ENCODE data around the gene CTPS1. TPM values are rescaled to one million over a fixed set of nuclear protein-coding genes. Genes with fewer than 3 reads are reported as not detected.
A peak's percentile ranks its signal among the peaks of the same experiment; 100 is the strongest.

The CTPS1 gene
- total RNA-seq, 1 donor from 2014 or later, result 91.4 TPM

DNA sequence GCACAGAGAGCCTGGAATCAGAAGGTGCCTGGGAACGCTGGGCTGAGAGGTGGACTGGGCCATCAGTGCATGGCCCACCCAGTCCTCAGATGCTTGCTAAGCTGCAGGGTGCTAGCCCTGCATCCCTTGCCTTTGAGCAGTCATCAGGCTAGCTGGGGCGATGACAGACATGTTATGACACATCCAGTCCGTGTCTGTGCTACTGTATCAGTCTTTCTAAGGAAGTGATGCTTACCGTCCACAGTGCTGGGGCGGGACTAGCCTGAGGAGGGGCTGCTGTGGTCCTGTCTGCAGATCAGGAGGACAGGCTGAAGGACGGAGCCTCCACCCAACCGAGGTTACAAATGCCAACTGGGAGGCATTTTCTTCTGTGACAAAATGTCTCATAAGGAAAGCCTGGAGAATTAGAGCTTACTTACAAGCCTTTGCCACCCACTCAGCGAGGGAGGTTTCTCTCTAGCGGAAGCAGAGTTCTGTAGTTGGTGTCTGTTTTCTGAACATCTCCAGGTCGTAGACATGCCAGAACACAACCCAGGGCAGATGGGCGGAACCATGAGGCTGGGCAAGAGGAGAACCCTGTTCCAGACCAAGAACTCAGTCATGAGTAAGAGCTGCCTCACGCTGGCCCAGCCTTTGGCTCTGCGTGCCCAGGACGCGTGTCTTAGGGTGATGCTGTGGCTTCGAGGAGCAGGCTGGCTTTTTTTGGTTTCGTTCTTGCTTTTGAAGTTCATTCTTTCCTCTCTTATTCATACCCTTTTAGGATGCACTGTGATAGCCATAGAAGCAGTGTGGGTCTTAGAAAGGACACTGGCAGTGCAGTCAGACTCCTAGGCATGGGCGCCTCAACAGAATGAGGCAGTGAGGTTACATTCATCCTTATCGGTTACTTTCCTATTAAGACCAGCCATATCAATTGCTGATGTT is 27.7 kb downstream of the CTPS1 start:
- Histone ChIP-seq H3K27me3 (ENCODE audit: insufficient read depth, low read length) (no peaks in the 10 kb centered on the region), H3K9me3 (ENCODE audit: insufficient read depth, low read depth, low read length) (no peaks in the 10 kb centered on the region), H3K36me3 (ENCODE audit: insufficient read depth, low read length) (peaks cover 84% of the 10 kb centered on the region), H3K79me2 (ENCODE audit: insufficient read depth, low read length) (peaks cover 16% of the 10 kb centered on the region), H3K27ac (ENCODE audit: low read depth, low read length) (no peak overlapping the region), H3K4me1 (ENCODE audit: insufficient read depth, low read length) (peaks cover 23% of the 10 kb centered on the region), H3K9ac (ENCODE audit: low read length) (no peak overlapping the region), H3K4me2 (ENCODE audit: low read length) (no peak overlapping the region), H3K4me3 (ENCODE audit: insufficient read depth, low read depth, low read length) (no peak overlapping the region), H2AFZ (ENCODE audit: low read depth, low read length) (no peak overlapping the region), H4K20me1 (ENCODE audit: insufficient read depth, low read length) (peaks cover 74% of the 10 kb centered on the region)
- Mint-ChIP-seq H3K36me3 (ENCODE audit: low read depth, unreplicated experiment) (peaks cover 53% of the 10 kb centered on the region), H3K9me3 (ENCODE audit: unreplicated experiment) (no peaks in the 10 kb centered on the region), H3K4me1 (ENCODE audit: low read depth, unreplicated experiment) (peaks cover 25% of the 10 kb centered on the region), H3K27me3 (ENCODE audit: low read depth, unreplicated experiment) (no peaks in the 10 kb centered on the region), H3K27ac (ENCODE audit: unreplicated experiment) (peak overlapping the region; percentile 47), H3K4me3 (ENCODE audit: unreplicated experiment) (no peak overlapping the region)
- FAIRE-seq (no peak), DNase-seq (ENCODE audit: low read depth) (peak; percentile 22)
- TF ChIP-seq EZH2 (IDR thresholded peaks at IDR 0.05; ENCODE audit: insufficient read depth, low read length) (no peak), CTCF (IDR thresholded peaks at IDR 0.05; ENCODE audit: insufficient read depth, low read depth, low read length) (no peak)

DNA sequence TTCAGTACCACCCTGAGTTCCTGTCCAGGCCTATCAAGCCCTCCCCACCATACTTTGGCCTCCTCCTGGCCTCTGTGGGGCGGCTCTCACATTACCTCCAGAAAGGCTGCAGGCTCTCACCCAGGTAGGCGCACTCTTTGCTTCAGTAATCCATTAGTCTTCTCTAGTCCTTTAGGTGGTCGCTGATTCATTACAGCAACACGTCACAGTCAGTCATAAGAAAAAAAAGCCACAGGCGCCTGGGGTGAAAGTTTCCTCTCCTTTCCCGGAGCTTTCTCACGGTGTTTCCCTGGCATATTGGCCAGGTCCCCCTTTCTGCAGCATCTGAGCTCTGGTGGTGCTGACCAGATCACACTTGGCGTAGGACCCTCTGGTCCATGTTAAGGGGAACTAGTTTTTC is 30.0 kb downstream of the CTPS1 start:
- no peak for FAIRE-seq
- no peak for DNase-seq (ENCODE audit: low read depth)
- peaks cover 5% of the 10 kb centered on the region for H3K4me1 ChIP-seq (ENCODE audit: insufficient read depth, low read length)
- peaks cover 58% of the 10 kb centered on the region for H3K36me3 Mint-ChIP-seq (ENCODE audit: low read depth, unreplicated experiment)
- H3K27ac ChIP-seq (ENCODE audit: low read depth, low read length), result peak overlapping the region; percentile 58
- no peaks in the 10 kb centered on the region for H3K27me3 Mint-ChIP-seq (ENCODE audit: low read depth, unreplicated experiment)
- H3K4me2 ChIP-seq (ENCODE audit: low read length), result no peak overlapping the region
- H3K27ac Mint-ChIP-seq (ENCODE audit: unreplicated experiment), result no peak overlapping the region
- peak overlapping the region; percentile 12 for H3K9ac ChIP-seq (ENCODE audit: low read length)
- peaks cover 12% of the 10 kb centered on the region for H3K79me2 ChIP-seq (ENCODE audit: insufficient read depth, low read length)
- peaks cover 67% of the 10 kb centered on the region for H4K20me1 ChIP-seq (ENCODE audit: insufficient read depth, low read length)
- peaks cover 83% of the 10 kb centered on the region for H3K36me3 ChIP-seq (ENCODE audit: insufficient read depth, low read length)
- H3K4me1 Mint-ChIP-seq (ENCODE audit: low read depth, unreplicated experiment), result peaks cover 13% of the 10 kb centered on the region
- H2AFZ ChIP-seq (ENCODE audit: low read depth, low read length), result no peak overlapping the region
- no peak for TF ChIP-seq EZH2 (IDR thresholded peaks at IDR 0.05; ENCODE audit: insufficient read depth, low read length)
- TF ChIP-seq CTCF (IDR thresholded peaks at IDR 0.05; ENCODE audit: insufficient read depth, low read depth, low read length), result no peak
- no peaks in the 10 kb centered on the region for H3K27me3 ChIP-seq (ENCODE audit: insufficient read depth, low read length)
- H3K9me3 ChIP-seq (ENCODE audit: insufficient read depth, low read depth, low read length), result no peaks in the 10 kb centered on the region
- no peaks in the 10 kb centered on the region for H3K9me3 Mint-ChIP-seq (ENCODE audit: unreplicated experiment)
- no peak overlapping the region for H3K4me3 Mint-ChIP-seq (ENCODE audit: unreplicated experiment)
- no peak overlapping the region for H3K4me3 ChIP-seq (ENCODE audit: insufficient read depth, low read depth, low read length)

GRCh38 chr1:41010345-41010744 is 30.8 kb downstream of the CTPS1 start:
- Mint-ChIP-seq H3K4me1 (ENCODE audit: low read depth, unreplicated experiment) (peaks cover 13% of the 10 kb centered on the region), H3K27me3 (ENCODE audit: low read depth, unreplicated experiment) (no peaks in the 10 kb centered on the region), H3K27ac (ENCODE audit: unreplicated experiment) (no peak overlapping the region), H3K9me3 (ENCODE audit: unreplicated experiment) (no peaks in the 10 kb centered on the region), H3K4me3 (ENCODE audit: unreplicated experiment) (no peak overlapping the region), H3K36me3 (ENCODE audit: low read depth, unreplicated experiment) (peaks cover 60% of the 10 kb centered on the region)
- H3K4me3 ChIP-seq (ENCODE audit: insufficient read depth, low read depth, low read length), result no peak overlapping the region
- H3K4me2 ChIP-seq (ENCODE audit: low read length), result no peak overlapping the region
- H3K27me3 ChIP-seq (ENCODE audit: insufficient read depth, low read length), result no peaks in the 10 kb centered on the region
- H3K9ac ChIP-seq (ENCODE audit: low read length), result no peak overlapping the region
- FAIRE-seq (no peak), DNase-seq (ENCODE audit: low read depth) (no peak)
- no peak overlapping the region for H2AFZ ChIP-seq (ENCODE audit: low read depth, low read length)
- peaks cover 12% of the 10 kb centered on the region for H3K79me2 ChIP-seq (ENCODE audit: insufficient read depth, low read length)
- H3K4me1 ChIP-seq (ENCODE audit: insufficient read depth, low read length), result peaks cover 5% of the 10 kb centered on the region
- peaks cover 67% of the 10 kb centered on the region for H4K20me1 ChIP-seq (ENCODE audit: insufficient read depth, low read length)
- H3K36me3 ChIP-seq (ENCODE audit: insufficient read depth, low read length), result peaks cover 81% of the 10 kb centered on the region
- no peaks in the 10 kb centered on the region for H3K9me3 ChIP-seq (ENCODE audit: insufficient read depth, low read depth, low read length)
- TF ChIP-seq CTCF (IDR thresholded peaks at IDR 0.05; ENCODE audit: insufficient read depth, low read depth, low read length) (no peak), EZH2 (IDR thresholded peaks at IDR 0.05; ENCODE audit: insufficient read depth, low read length) (no peak)
- no peak overlapping the region for H3K27ac ChIP-seq (ENCODE audit: low read depth, low read length)
